C4-2B (cell line): Measurements from ENCODE around the gene SLC7A6OS.

Experiments used
- H3K27ac ChIP-seq: fragments of 450-650 bp; 2 replicates; pipeline ENCODE4 v1.5.1; 2017
- ZFX ChIP-seq: fragments of 450-650 bp; IDR thresholded peaks from 2 replicates; pipeline ENCODE4 v1.6.1; 2017
- TF ChIP-seq, protein P1 (sequence below): fragments of 450-650 bp; conservative IDR thresholded peaks from 2 replicates; pipeline ENCODE4 v1.5.1; 2017; ENCODE audit warnings: mild to moderate bottlenecking

SLC7A6OS gene

DNA sequence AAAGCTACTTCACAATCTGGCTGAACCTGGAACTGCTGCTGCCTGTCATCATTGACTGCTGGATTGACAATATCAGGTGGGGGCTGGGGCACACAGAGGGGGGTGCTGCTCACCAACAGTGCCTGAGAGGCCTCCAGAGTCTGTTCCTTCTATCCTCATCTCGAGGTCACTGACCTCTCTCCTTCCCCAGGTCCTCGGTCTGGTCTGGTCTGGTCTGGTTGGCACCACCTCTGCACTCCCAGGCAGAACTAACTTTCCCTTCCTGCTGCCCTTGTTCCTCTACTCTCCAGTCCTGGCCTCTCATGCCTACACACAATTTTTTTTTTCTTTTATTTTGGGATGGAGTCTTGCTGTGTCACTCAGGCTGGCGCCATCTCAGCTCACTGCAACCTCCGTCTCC lies 61.4 kb downstream of the SLC7A6OS start:
- H3K27ac ChIP-seq: no peak overlapping the region
- TF ChIP-seq, protein P1, sequence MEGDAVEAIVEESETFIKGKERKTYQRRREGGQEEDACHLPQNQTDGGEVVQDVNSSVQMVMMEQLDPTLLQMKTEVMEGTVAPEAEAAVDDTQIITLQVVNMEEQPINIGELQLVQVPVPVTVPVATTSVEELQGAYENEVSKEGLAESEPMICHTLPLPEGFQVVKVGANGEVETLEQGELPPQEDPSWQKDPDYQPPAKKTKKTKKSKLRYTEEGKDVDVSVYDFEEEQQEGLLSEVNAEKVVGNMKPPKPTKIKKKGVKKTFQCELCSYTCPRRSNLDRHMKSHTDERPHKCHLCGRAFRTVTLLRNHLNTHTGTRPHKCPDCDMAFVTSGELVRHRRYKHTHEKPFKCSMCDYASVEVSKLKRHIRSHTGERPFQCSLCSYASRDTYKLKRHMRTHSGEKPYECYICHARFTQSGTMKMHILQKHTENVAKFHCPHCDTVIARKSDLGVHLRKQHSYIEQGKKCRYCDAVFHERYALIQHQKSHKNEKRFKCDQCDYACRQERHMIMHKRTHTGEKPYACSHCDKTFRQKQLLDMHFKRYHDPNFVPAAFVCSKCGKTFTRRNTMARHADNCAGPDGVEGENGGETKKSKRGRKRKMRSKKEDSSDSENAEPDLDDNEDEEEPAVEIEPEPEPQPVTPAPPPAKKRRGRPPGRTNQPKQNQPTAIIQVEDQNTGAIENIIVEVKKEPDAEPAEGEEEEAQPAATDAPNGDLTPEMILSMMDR: no peak
- no peak for TF ChIP-seq ZFX
